ENCODE data around the gene TTLL11.

TTLL11 gene

DNA sequence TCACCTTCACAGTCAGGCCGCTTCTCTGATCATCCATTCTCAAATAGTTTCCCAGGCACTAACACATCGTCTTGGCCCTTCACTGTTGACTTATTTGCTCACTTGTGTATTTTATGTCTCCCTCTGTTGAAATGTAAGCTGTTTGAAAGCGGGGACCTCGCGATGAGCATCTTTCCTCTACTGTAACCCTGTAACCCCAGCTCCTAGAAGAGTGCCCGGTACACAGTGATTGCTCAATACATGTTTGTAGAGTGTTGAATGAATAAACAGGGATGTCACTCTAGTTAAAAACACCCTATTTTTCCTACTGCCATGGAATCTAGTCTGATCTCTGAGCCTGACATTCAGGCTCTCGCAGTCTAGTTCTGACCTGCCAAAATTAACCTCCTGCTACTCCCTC lies 150.8 kb downstream of the TTLL11 start:
- DNase-seq (ENCODE audit: low read depth, low spot score): no peak

GRCh38 chr9:121939643-121940042 lies 153.5 kb downstream of the TTLL11 start:
- no peak for DNase-seq (ENCODE audit: low read depth, low spot score)

GRCh38 chr9:121938621-121939020 lies 154.5 kb downstream of the TTLL11 start:
- no peak for DNase-seq (ENCODE audit: low read depth, low spot score)

GRCh38 chr9:121937240-121937639 lies 155.9 kb downstream of the TTLL11 start:
- DNase-seq (ENCODE audit: low read depth, low spot score): no peak

DNA sequence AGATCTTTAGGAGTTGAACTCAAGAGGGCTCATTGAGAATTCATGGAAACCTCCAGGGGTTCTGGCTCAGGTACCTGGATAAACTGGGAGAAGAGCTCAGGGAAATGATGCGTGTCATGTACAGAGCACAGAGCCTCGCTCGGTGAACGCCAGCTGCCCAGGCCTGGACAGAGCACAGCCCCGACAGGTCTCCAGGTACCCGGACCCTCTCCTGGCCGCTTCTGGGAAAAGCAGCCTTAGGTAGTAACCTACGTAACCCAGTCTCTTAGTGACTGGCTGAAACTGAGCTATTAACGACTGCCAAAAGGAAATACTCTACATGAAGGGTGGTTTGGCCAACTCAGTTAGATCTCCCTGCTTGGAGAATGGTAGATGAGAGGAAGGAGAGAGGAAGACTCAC lies 157.4 kb downstream of the TTLL11 start:
- DNase-seq (ENCODE audit: low read depth, low spot score): no peak

GRCh38 chr9:121930956-121931355 lies 162.2 kb downstream of the TTLL11 start:
- DNase-seq (ENCODE audit: low read depth, low spot score): no peak

DNA sequence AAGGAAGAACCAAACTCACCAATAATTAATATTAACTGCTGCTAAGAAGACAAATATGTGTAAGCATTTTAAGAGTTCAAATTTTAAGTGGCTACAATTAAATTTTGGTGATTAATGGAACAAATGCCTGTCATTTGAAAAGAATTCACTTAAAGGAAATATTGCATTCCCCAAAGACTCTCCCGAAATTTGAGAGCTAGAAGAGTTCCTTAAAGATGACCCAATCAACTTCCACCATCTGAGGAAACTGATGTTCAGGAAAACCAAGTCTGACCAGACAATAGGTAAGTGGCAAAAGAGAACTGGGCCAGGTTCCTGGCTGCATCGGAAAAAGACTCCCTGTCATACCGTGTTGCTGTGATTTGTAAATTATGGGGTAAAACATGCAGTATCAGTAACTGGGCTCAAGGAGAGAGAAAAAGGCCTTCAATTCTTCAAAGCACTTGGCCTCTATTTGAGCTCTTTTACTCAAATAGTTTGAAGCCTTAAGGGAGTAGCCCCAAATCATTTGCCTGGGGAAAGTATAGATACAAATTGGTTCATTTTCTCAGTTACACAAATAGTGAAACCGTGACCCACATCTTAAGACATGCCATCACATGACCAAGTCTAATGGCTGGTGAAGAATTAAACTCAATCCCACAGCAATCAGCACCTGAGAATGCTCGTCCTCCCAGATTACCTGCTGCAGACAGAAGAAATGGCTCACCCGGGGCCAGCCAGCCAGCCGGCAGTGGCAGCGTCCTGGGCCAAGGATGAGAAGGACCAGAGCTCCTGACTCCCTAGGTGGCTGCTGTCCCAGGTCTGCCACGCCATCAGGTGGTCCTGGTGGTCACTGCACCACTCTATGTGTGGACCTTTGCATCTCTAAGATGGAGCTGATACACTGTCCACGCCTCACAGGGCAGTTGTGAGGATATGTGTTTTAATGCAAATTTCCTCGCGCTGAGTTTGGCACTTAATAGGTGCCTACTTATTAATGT lies 162.9 kb downstream of the TTLL11 start:
- no peak for DNase-seq (ENCODE audit: low read depth, low spot score)

DNA sequence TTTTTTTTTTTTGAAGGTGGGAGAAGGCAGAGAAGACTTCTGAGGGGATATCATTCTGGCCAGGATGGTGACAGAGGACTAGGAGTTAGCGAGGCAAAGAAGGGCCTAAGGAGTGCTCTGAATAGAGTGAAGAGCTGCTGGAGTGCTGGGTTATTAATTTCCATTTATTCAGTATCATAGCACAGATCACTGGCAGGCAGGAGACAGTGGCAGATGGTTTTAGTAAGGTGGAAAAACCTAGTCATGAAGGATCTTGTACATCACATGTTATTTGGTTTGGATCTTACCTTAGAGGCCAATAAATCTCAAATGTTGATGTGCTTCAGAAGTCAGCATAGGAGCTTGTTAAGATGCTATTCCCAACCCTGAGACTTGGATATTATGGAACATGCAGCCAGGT lies 165.5 kb downstream of the TTLL11 start:
- no peak for DNase-seq (ENCODE audit: low read depth, low spot score)

DNA sequence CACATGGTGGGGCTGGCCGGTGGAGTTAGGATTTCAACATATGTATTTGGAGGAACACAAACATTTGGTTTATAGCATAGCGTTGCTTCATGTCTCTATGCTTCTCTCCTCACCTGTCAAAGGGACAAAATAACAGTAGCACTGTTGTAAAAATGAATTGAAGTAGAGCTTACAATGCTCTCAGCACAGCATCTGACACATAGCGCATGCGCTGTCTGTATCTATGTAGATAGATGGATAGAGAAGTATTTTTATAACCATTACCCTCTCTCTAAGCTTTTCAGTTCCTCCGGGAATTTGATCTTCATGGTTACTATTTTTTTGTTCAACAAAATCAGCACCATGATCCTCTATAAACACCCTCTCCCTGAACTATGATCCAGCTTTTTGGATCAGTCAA lies 166.0 kb downstream of the TTLL11 start:
- DNase-seq (ENCODE audit: low read depth, low spot score): no peak

GRCh38 chr9:121926351-121926801 lies 166.7 kb downstream of the TTLL11 start:
- no peak for DNase-seq (ENCODE audit: low read depth, low spot score)

DNA sequence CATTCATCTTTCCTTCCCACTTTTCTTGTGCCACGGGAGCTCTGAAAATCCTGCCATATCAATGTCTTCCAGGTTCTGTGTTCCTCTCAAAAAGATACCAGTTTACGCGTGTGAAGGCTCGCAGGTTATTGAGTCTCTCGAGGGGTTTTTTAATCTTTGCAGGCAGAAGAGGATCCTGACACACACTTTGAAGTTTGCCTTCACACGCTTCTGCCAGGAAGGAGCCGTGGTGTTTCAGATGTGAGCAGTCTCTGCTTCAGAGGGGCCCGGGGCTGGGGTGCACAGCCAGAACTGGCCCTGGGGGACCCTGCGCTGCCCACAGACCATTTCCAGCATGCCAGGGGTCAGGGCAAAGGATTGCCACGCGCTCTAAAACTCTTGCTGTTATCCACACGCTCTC lies 167.2 kb downstream of the TTLL11 start:
- DNase-seq (ENCODE audit: low read depth, low spot score): no peak

GRCh38 chr9:121924700-121925099 lies 168.4 kb downstream of the TTLL11 start:
- DNase-seq (ENCODE audit: low read depth, low spot score): no peak

DNA sequence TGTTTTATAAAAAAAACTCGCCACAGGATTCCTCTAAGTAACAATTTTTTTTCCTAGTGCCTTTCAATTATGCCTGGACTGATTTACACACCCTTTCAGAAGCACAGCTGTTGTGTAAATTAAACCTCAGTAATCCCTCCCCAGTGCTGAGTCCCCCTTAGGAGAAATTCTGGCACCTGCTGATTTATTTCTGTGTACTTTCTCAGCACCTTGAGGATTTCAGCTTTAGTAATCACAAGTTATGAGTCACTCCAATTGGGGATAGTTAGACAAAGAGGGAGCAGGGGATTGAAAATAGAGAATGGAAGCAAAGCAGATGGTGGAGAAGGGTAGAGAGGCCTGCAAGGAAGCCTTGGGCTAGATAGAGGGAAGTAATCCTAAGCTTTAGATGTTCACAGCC lies 171.7 kb downstream of the TTLL11 start:
- no peak for DNase-seq (ENCODE audit: low read depth, low spot score)

DNA sequence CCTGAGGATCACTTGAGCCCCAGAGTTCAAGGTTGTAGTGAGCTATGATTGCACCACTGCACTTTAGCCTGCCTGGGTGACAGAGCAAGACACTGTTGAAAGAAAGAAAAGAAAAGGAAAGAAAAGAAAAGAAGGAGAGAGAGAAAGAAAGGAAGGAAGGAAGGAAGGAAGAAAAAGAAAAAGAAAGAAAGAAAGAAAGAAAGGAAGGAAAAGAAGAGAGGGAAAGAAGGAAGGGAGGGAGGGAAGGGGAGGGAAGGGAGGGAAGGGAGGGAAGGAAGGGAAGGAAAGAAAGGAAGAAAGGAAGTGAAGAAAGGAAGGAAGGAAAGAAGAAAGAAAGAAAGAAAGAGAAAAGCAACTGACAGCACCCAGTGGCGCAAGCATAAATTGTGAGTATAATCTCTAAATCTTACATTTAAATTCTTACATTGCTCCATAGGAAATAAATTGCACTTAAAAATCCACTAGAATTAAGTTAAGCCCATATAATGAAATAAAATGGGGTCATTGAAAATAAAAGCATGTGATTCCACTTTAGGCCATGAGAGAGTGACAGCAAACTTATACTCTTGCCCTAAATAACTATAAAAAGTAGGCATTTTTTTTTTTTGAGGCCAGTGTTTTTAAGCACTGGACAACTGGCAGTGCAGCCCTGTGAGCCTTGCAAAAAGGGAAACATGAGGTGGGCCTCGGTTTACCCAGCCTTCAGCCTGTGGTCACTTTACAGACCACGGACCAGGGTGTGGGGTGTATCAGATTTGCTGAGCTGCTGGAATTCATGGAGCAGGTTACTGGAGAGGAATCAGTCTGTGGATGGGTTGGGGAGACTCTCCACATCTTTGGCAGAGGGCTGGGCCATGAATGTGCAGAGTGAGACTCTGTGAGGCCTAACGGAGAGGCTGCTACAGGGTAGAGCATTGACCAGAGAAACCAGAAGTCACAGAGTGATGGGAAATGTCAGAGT lies 175.5 kb downstream of the TTLL11 start:
- no peak for DNase-seq (ENCODE audit: low read depth, low spot score)

DNA sequence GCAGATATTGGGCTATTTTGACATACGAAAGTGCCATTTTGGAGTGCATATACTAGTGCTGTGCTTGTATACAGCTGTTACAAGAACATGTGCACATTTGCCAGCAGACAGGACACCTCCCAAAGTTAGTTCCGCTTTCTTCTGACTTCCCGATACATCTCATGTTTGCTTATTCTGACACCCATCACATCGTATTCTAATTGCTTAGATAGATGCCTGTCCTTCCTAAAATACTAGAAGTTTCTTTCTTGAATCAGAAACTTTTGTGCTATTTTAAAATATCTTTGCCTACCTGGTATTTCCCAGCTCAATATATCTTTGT lies 177.8 kb downstream of the TTLL11 start:
- no peak for DNase-seq (ENCODE audit: low read depth, low spot score)

DNA sequence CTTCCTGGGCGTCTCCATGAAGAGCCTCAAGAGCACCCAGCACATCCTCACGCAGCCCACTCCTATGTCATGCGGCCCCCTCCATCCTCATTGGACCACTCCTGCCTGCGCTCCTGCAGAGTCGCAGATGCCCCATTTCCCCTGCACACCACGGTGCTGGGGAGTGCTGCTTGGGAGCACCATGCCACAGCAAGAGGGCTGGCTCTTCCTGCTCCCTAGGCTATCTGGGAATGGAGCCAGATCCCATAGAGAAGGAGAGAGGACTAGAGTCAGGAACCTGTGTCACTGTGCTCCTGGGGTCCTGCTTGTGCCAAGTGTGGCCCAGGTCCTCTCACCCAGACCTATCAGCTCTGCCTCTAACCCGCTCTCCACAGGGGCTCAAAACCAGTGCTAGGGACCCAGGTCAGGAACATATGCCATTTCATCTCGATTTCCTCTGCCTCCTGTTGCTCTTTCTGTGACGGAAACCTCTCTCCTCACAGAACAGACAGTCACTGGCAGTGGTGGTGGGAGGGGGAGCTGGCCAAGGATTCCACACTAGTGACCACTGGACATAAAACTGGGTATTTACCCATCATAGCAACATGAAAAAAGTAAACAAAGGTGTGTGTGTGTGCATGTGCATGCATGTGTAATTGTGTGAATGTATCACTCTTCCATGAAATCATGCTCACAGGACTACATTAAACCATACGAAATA lies 178.4 kb downstream of the TTLL11 start:
- DNase-seq (ENCODE audit: low read depth, low spot score): no peak

GRCh38 chr9:121914017-121914595 lies 179.0 kb downstream of the TTLL11 start:
- DNase-seq (ENCODE audit: low read depth, low spot score): no peak

DNA sequence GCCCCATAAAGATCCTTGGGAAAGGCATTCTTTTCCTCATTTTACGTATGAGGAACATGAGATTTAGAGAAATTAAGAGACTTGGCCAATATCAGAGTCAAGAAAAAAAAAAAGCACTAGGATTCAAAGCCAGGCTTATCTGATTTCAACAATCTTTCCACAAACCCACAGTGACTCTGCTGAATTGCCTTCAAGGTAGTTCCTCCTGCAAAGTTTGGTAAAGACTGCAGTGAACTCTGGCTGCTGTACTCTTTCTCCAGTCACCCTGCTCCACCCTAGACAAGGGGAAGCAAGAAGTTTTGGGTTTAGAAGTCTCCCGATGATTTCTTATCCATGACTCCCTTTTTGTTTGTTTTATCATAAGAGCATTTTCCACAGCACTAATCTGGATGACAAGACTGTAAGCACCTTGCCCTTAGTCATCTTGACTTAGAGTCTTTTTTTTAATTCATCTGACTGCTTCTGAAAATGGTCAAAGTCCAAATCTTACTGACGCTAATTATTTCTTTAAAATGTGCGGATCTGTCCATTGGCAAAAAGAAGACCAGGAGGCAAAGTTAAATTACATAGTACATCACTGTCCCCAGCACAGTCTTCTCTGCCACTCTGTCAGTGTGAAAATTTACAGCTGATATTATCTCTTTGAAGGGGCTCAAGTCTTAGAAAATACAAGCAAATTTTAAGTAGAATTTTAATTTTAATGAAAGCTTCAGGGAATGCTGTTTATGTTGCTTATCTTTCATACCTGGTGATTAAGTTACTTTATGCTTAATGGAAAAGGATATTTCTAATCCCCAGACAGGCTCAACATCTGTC lies 180.1 kb downstream of the TTLL11 start:
- DNase-seq (ENCODE audit: low read depth, low spot score): no peak

DNA sequence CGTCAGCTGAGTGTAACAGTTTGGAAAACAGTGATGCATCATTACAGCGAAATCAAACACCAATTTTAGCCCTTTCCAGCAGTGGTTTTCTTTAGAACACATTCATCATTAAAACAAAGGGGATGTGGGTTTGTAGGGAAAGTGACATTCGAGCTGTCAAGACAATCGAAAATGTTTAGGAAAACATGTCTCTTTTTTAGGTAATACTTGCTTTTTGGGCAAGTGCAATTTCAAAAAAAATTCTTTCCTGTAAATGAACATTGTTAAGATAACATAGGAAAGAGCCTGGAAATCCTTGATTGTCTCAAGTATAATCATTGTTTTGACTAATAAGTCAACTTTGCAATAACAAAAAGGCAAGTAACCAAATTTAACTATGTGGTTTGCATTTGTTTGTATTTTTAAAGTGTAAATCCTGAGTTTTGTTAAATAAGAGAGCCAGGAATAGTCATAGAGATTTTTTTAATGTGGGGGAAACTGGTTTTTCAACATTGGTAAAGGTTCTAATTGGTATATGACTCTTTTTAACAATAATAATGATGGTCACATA lies 182.5 kb downstream of the TTLL11 start:
- no peak for DNase-seq (ENCODE audit: low read depth, low spot score)

GRCh38 chr9:121909111-121909510 lies 184.0 kb downstream of the TTLL11 start:
- no peak for DNase-seq (ENCODE audit: low read depth, low spot score)

Data from activated CD4-positive, CD25-positive, alpha-beta regulatory T cell treated with anti-CD3 and anti-CD28 coated beads, Interleukin-2, amount 50 U/mL, for 16 hours (primary cell).